Thyroid gland (tissue), 4 donors: ENCODE measurements around the gene SH2D1B.

Experiments
- POLR2A ChIP-seq, 2 donors: fragments of 450-650 bp; IDR thresholded peaks; one replicate each; pipeline ENCODE4 v1.6.1; 2017; ENCODE audit warnings: antibody characterized with exemption in 2 of 2, mild to moderate bottlenecking in 2 of 2, moderate library complexity in 1 of 2
- TF ChIP-seq, protein P1 (sequence below), 6 experiments: fragments of 200-600 bp in 3 of 6; fragments of 450-650 bp in 3 of 6; sonication (generic) in 3 of 6; IDR thresholded peaks; one replicate each; pipeline ENCODE4 v1.5.1; 2016 to 2019; ENCODE audit warnings: antibody characterized with exemption in 6 of 6, mild to moderate bottlenecking in 2 of 6, inconsistent platforms in 1 of 6, moderate library complexity in 1 of 6

DNA sequence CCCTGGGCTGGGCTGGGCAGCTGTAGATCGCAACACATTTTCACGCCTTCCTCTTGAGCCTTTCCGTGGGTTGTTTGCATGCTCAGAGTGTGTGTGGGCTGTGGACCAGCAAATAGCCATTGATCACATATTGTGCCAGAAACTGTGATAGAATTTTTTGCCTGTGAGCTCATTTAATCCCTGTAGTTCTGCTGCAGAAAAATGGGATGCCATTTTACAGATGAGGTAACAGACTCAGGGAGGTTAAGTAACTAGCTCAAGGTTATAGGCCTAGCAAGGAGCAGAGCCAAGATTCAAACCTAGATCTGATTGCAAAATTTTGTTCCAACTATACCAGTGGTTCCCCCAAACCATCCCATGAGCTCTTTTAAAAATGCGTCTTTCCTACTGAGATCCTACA lies 45.8 kb downstream of the SH2D1B start:
- TF ChIP-seq, protein P1, sequence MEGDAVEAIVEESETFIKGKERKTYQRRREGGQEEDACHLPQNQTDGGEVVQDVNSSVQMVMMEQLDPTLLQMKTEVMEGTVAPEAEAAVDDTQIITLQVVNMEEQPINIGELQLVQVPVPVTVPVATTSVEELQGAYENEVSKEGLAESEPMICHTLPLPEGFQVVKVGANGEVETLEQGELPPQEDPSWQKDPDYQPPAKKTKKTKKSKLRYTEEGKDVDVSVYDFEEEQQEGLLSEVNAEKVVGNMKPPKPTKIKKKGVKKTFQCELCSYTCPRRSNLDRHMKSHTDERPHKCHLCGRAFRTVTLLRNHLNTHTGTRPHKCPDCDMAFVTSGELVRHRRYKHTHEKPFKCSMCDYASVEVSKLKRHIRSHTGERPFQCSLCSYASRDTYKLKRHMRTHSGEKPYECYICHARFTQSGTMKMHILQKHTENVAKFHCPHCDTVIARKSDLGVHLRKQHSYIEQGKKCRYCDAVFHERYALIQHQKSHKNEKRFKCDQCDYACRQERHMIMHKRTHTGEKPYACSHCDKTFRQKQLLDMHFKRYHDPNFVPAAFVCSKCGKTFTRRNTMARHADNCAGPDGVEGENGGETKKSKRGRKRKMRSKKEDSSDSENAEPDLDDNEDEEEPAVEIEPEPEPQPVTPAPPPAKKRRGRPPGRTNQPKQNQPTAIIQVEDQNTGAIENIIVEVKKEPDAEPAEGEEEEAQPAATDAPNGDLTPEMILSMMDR (IDR thresholded peaks at IDR 0.05), result no peak
- TF ChIP-seq POLR2A (IDR thresholded peaks at IDR 0.05), result no peak
